Pancreas (tissue), 10 donors: Measurements from ENCODE around the gene GFY. TPM values are rescaled to one million over a fixed set of nuclear protein-coding genes. Genes with fewer than 3 reads are reported as not detected.
A peak's percentile ranks its signal among the peaks of the same experiment; 100 is the strongest.

ENCODE experiments used
- ATAC-seq, 4 donors: fragments of 200-7000 bp; cut with Tn5 transposase; one replicate each; pipeline versions ENCODE4 v1.8.0 to v1.9.1; 2020; ENCODE audit warnings: mild to moderate bottlenecking in 4 of 4, moderate library complexity in 4 of 4
- DNase-seq, 6 donors: peaks; one replicate each; pipeline ENCODE4 v3.0.0-alpha.2; 2020
- FAIRE-seq: peaks from 2 replicates; lab custom pipeline; 2012; peaks lifted over from hg19 to GRCh38; lab: Jason Lieb, UNC
- H3K27ac ChIP-seq, 4 donors: fragments of 200-600 bp; sonication (generic); 1 replicate in 3 of 4; 2 replicates in 1 of 4; pipeline versions ENCODE4 v1.5.0 to v1.8.0; 2020
- H3K27me3 ChIP-seq, 4 donors: fragments of 200-600 bp; one replicate each; pipeline ENCODE4 v1.8.0; 2021
- H3K36me3 ChIP-seq, 3 donors: fragments of 200-600 bp; sonication (generic) in 1 of 3; one replicate each; pipeline versions ENCODE4 v1.5.0 to v1.8.0; 2020 to 2021
- H3K4me1 ChIP-seq, 3 donors: fragments of 200-600 bp; one replicate each; pipeline ENCODE4 v1.8.0; 2021
- H3K4me3 ChIP-seq, 4 donors: fragments of 200-600 bp; sonication (generic) in 2 of 4; one replicate each; pipeline versions ENCODE4 v1.5.0 to v1.8.0; 2020 to 2021
- H3K9me3 ChIP-seq, 4 donors: fragments of 200-600 bp; one replicate each; pipeline ENCODE4 v1.8.0; 2021
- WGBS, 2 donors: extraction: QIAGEN DNeasy Blood & Tissue Kit; methylation state at CpG; one replicate each; pipeline ENCODE4 v1.1.7; 2013; 5-methylcytosine and 5-hydroxymethylcytosine counted together
- intact Hi-C, 3 donors: fragments of 100-400 bp; cut with DNase I; formaldehyde crosslinking; loops; one replicate each; pipeline versions ENCODE4 v1.11.1 to v1.14.2; 2022
- polyA plus RNA-seq, 2 donors: library from polyadenylated mRNA; stranded (reverse); fragments of 200-250 nt; gene quantifications; one replicate each; pipeline ENCODE4 v1.2.3, GENCODE V29; 2013
- total RNA-seq, 6 donors: library from RNA; stranded (reverse); fragmentation: NEBNext Ultra II Directional in 4 of 6; extraction: Animal tissue kit (Norgen Biotek cat#: 25700) in 4 of 6; gene quantifications; one replicate each; pipeline versions ENCODE4 v1.2.1 to v1.2.4, GENCODE V29; 2021 to 2023
- TF ChIP-seq, protein P1 (sequence below), 4 donors: fragments of 200-600 bp; sonication (generic) in 3 of 4; IDR thresholded peaks; one replicate each; pipeline versions ENCODE4 v1.5.0 to v1.8.0; 2021; ENCODE audit warnings: antibody characterized with exemption in 4 of 4
- donor health status: healthy with polysubstance abuse.
- donor health status: DM: no; HTN: no; CAD: no; lungs with moderate emphysema.
- donor health status: DM: no; HTN: no; CAD: no.
- donor health status: control.
- donor health status: control.
- donor health status: Bipolar disorder and iron deficiency.
- donor health status: DM: yes; HTN: yes; CAD: no.
- donor health status: DM: no; HTN: no; CAD: no.
- donor health status: DM: no; HTN: no; CAD: no.
- donor health status: DM: yes; HTN: yes; CAD: no.

Gene GFY
- total and polyA plus RNA-seq, 8 donors: not detected

DNA sequence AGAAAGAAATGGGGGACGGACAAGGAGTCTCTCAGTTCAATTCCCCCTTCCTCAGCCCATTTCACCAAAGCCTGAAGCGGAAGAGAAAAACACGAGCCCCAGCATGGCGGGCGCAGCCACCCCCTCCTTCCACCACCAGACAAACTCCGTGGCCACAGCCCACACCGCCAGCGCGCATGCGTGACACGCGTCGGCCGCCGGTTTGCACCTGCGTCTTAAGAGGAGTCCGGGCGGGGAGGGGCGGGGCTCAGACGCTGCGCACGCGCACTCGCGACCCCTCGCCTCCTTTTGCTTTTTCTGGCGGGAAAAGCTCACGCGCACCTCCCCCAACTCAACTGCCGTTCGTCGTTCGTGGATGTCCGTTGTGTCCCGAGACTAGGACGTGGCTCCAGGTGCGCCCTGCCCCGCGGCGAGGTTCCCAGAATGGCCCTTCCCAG, 37.2 kb upstream of the GFY start, which contains the start of gene KASH5:
TSS of gene KASH5 (plus strand) at position 314 of the 437 bp plus-strand sequence. CDS start 2,635 bp downstream, outside the sequence.
- TF ChIP-seq, protein P1, sequence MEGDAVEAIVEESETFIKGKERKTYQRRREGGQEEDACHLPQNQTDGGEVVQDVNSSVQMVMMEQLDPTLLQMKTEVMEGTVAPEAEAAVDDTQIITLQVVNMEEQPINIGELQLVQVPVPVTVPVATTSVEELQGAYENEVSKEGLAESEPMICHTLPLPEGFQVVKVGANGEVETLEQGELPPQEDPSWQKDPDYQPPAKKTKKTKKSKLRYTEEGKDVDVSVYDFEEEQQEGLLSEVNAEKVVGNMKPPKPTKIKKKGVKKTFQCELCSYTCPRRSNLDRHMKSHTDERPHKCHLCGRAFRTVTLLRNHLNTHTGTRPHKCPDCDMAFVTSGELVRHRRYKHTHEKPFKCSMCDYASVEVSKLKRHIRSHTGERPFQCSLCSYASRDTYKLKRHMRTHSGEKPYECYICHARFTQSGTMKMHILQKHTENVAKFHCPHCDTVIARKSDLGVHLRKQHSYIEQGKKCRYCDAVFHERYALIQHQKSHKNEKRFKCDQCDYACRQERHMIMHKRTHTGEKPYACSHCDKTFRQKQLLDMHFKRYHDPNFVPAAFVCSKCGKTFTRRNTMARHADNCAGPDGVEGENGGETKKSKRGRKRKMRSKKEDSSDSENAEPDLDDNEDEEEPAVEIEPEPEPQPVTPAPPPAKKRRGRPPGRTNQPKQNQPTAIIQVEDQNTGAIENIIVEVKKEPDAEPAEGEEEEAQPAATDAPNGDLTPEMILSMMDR (IDR thresholded peaks at IDR 0.05): no peak
- Histone ChIP-seq H3K27ac (no peak within 1 kb of the TSS), H3K9me3 (no peaks in the 10 kb centered on the region), H3K27me3 (no peaks in the 10 kb centered on the region), H3K4me1 (peaks cover 3 to 5% (median 5%) of the 10 kb centered on the region in 3 donors), H3K36me3 (no peaks in the 10 kb centered on the region), H3K4me3 (peak within 1 kb of the TSS in 2 of 4 donors; percentile 22)
- intact Hi-C loops: no loop called here
- WGBS, 2 donors: 45 to 46% methylated on average over 39 to 40 of the region's 40 CpGs
- FAIRE-seq: no peak
- peak; percentile 81 to 98 (median 90) for DNase-seq
- peak; percentile 42 to 71 (median 53) for ATAC-seq

DNA sequence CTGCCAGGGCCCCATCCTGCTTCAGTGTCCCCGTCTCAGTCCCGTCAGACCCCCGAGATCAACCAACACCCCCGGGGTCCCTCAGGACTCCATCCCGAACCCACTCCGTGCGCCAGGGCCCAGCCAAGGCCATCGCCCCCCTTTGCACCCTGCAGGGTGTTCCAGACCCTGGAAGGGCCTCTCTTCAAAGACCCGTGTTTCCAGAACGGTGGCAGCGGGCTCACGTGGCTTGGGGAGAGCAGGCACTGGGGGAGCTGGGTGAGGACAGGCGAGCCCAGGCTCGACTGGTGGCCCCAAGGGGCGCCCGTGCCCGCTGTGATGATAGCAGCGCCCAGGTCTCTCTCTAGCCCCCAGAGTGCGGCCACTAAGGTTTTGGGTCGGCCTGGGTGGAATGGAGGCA, 35.8 kb upstream of the GFY start:
- DNase-seq: peak in 2 of 6 donors; percentile 28 to 47
- peaks cover 3 to 5% (median 5%) of the 10 kb centered on the region in 3 donors for H3K4me1 ChIP-seq

DNA sequence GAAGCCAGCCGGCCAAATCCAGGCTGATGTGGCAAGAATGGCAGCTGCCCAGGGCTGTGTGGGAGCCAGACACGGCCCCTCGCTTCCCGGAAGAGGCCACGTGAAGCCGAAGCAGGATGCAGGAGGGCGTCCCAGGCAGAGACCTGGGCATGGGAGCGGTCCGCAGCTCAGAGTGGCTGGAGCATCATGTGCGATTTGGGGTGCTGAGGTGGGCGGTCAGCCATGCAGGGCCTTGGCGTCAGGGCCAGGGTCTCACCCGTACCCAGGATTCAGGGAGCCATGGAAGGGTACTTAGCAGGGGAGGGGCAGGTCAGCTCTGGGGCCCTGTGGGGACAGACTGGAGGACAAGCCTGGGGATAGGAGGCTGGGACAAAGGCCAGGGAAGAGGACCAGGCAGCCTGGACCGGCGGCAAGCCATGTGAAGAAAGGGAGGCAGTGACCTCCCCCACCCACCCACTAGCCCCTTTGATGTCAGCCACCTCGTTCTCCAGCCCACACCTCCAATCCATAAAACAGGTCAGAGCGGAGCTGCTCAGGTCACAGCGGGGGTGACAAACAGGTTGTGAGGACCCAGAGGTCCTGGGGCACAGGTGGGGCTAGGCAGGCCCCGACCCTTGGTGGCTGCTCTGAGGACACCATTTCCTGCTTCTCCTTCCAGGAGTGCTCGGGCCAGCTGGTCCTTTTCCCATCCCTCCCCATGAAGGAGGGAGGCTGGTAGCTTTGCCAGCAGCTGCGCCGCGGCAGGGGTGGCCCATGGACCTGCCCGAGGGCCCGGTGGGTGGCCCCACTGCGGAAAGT, 34.9 kb upstream of the GFY start:
- 46 to 47% methylated on average over 26 of the region's 26 CpGs for WGBS, 2 donors
- peak; percentile 75 to 84 (median 80) for ATAC-seq
- TF ChIP-seq, protein P1 (IDR thresholded peaks at IDR 0.05): no peak
- no peak for FAIRE-seq
- H3K27me3 ChIP-seq: no peaks in the 10 kb centered on the region
- intact Hi-C loops: loop anchor here in 1 of 3 donors (10.0 kb wide), 1 partner anchor 54 kb away; the partner anchor contains the start of gene SLC17A7
- peak overlapping the region in 2 of 4 donors; percentile 31 to 32 for H3K4me3 ChIP-seq
- DNase-seq: peak; percentile 77 to 94 (median 90)
- peaks cover 3 to 5% (median 5%) of the 10 kb centered on the region in 3 donors for H3K4me1 ChIP-seq
- H3K9me3 ChIP-seq: no peaks in the 10 kb centered on the region
- H3K36me3 ChIP-seq: no peaks in the 10 kb centered on the region
- peak overlapping the region; percentile 65 to 85 (median 76) for H3K27ac ChIP-seq

More for the DNA sequence above, 35.8 kb upstream of the GFY start:
- Histone ChIP-seq H3K27ac (peak overlapping the region in 1 of 4 donors; percentile 80), H3K36me3 (no peaks in the 10 kb centered on the region), H3K9me3 (no peaks in the 10 kb centered on the region), H3K4me3 (no peak overlapping the region), H3K27me3 (no peaks in the 10 kb centered on the region)
- TF ChIP-seq, protein P1 (IDR thresholded peaks at IDR 0.05): no peak
- intact Hi-C loops: no loop called here
- no peak for ATAC-seq
- WGBS, 2 donors: 89 to 97% methylated on average over 20 of the region's 20 CpGs
- no peak for FAIRE-seq

DNA sequence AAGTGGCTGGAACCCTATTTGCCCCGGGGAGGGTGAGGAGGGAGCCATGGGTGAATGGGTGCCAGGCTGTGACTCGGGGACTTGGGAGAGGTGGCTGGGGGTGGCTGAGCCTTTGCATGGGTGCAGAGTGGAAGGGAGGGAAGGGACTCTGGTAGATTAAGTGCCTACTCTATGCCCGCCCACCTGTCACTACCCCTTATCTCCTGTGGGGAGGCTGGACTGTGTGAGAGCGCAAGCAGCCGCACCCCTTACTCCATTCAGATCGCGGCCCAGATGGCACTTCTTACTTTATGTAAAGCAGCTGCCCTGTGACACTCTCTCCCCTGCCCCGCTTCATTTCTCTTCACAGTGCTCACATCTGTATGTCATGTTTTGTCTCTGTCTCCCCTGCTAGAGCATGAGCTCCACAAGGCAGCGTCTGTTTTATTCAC, 34.2 kb upstream of the GFY start:
- Histone ChIP-seq H3K36me3 (no peaks in the 10 kb centered on the region), H3K4me3 (peak overlapping the region in 2 of 4 donors; percentile 31 to 32), H3K9me3 (no peaks in the 10 kb centered on the region), H3K27me3 (no peaks in the 10 kb centered on the region), H3K4me1 (peaks cover 3 to 5% (median 5%) of the 10 kb centered on the region in 3 donors), H3K27ac (peak overlapping the region; percentile 65 to 85 (median 76))
- intact Hi-C loops: loop anchor here in 1 of 3 donors (10.0 kb wide), 1 partner anchor 54 kb away; the partner anchor contains the start of gene SLC17A7
- peak; percentile 83 to 88 (median 84) for ATAC-seq
- TF ChIP-seq, protein P1 (IDR thresholded peaks at IDR 0.05): no peak
- DNase-seq: peak in 2 of 6 donors; percentile 74 to 84
- WGBS, 2 donors: 16% methylated on average over 9 of the region's 9 CpGs
- FAIRE-seq: no peak
